Sigmoid colon (tissue), 7 donors: Measurements from ENCODE around the gene MTMR3. TPM values are rescaled to one million over a fixed set of nuclear protein-coding genes. Genes with fewer than 3 reads are reported as not detected.

Source experiments
- DNase-seq: peaks from one replicate; pipeline ENCODE4 v3.0.0-alpha.2; 2019
- H3K27ac ChIP-seq, 4 donors: fragments of 200-600 bp; sonication (generic); one replicate each; pipeline ENCODE4 v1.5.1; 2016 to 2019; ENCODE audit warnings: mild to moderate bottlenecking in 1 of 4
- H3K27me3 ChIP-seq, 3 donors: fragments of 200-600 bp; sonication (generic); one replicate each; pipeline ENCODE4 v1.5.1; 2019; ENCODE audit warnings: mild to moderate bottlenecking in 1 of 3
- H3K36me3 ChIP-seq, 4 donors: fragments of 200-600 bp; sonication (generic); one replicate each; pipeline ENCODE4 v1.5.1; 2016 to 2019
- H3K4me1 ChIP-seq, 4 donors: fragments of 200-600 bp; sonication (generic); one replicate each; pipeline ENCODE4 v1.5.1; 2017 to 2019
- H3K4me3 ChIP-seq, 4 donors: fragments of 200-600 bp; sonication (generic); one replicate each; pipeline ENCODE4 v1.5.1; 2017 to 2019; ENCODE audit warnings: mild to moderate bottlenecking in 2 of 4, moderate library complexity in 1 of 4
- H3K9me3 ChIP-seq, 4 donors: fragments of 200-600 bp in 3 of 4; sonication (generic) in 3 of 4; one replicate each; pipeline versions ENCODE4 v1.5.1 to v1.6.1; 2013 to 2019
- EP300 ChIP-seq, 4 donors: sonication (generic); formaldehyde crosslinking; IDR thresholded peaks; one replicate each; pipeline ENCODE4 v1.6.1; 2017; ENCODE audit warnings: antibody characterized with exemption in 4 of 4
- POLR2A ChIP-seq, 2 donors: fragments of 450-650 bp; IDR thresholded peaks; one replicate each; pipeline ENCODE4 v1.6.1; 2016; ENCODE audit warnings: antibody characterized with exemption in 2 of 2, mild to moderate bottlenecking in 2 of 2, moderate library complexity in 2 of 2
- POLR2AphosphoS5 ChIP-seq, 4 donors: sonication (generic); formaldehyde crosslinking; IDR thresholded peaks; one replicate each; pipeline ENCODE4 v1.6.1; 2017; ENCODE audit warnings: antibody characterized with exemption in 4 of 4
- WGBS, 2 donors: extraction: QIAGEN DNeasy Blood & Tissue Kit; methylation state at CpG; one replicate each; pipeline ENCODE4 v1.1.7; 2013; 5-methylcytosine and 5-hydroxymethylcytosine counted together
- intact Hi-C: fragments of 100-400 bp; cut with DNase I; formaldehyde crosslinking; loops from one replicate; pipeline ENCODE4 v1.15.1; 2023
- polyA plus RNA-seq, 3 donors: library from polyadenylated mRNA; stranded (reverse); fragments of 200-250 nt; gene quantifications; one replicate each; pipeline ENCODE4 v1.2.3, GENCODE V29; 2013
- total RNA-seq, 4 donors: library from RNA; depleted of rRNA; stranded (reverse); fragments of >200 nt; gene quantifications; one replicate each; pipeline ENCODE4 v1.1.0, GENCODE V29; 2016
- TF ChIP-seq, protein P1 (sequence below), 4 experiments: fragments of 450-650 bp in 3 of 4; fragments of 200-600 bp in 1 of 4; IDR thresholded peaks; one replicate each; pipeline ENCODE4 v1.5.1; 2016 to 2019; ENCODE audit warnings: antibody characterized with exemption in 4 of 4, mild to moderate bottlenecking in 3 of 4, moderate library complexity in 2 of 4
- donor health status: healthy with polysubstance abuse.
- donor health status: Bipolar disorder and iron deficiency.
- donor health status: healthy.

Gene MTMR3
- total and polyA plus RNA-seq, 7 donors = 6.6 to 52.3 (median 40.7) TPM

DNA sequence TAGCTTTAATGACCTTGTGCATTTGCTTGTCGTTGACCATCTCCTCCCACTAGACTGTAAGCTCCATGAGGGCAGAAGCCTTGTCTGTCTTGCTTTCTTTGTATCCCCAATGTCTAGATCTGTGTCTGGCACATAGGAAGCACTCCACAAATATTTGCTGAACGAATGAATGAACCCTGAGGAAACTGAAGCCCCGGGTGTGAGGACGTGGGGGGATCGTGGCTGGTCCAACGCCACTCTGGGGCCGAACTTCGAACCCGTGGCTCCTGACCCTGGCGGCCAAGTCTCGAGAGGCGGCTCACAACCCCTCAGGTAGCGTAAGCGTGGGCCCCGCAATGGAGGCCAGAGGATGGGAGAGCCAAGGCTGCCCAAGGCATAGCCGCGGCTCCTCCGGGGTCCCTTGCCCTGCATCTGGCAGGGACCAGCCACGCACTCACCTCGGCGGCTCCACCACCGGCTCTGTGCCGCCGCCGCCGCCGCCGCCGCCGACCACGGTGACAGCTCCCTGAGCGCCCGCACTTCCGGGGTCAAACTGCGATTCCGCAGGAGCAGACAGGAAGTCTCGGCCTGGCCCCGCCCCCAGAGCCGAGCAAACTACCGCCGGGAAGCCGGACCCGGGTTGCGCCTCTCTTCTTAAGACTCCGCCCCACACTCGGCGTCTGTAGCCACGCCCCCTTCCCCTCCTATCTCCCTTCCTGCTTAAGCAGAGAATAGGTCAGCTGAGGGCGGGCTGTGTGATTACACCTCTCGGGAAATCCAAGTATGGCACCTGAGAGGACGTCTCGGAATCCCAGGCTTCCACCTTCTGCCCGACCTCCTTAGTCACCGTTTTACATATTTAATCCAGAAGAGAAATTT, 45.0 kb upstream of the MTMR3 start, which contains the start of gene ASCC2:
ASCC2 (minus strand) TSS at position 534 of the 858 bp plus-strand sequence. CDS start 5,949 bp downstream, outside the sequence.
- DNase-seq = peak; percentile 99
- peaks cover 0 to 6% (median 0%) of the 10 kb centered on the region in 4 donors for H3K36me3 ChIP-seq
- peak in 1 of 4 donors; percentile 1 for TF ChIP-seq EP300 (IDR thresholded peaks at IDR 0.05)
- TF ChIP-seq POLR2A (IDR thresholded peaks at IDR 0.05) = peak; percentile 32 to 53
- peak; percentile 59 to 85 (median 83) for TF ChIP-seq POLR2AphosphoS5 (IDR thresholded peaks at IDR 0.05)
- TF ChIP-seq, protein P1, sequence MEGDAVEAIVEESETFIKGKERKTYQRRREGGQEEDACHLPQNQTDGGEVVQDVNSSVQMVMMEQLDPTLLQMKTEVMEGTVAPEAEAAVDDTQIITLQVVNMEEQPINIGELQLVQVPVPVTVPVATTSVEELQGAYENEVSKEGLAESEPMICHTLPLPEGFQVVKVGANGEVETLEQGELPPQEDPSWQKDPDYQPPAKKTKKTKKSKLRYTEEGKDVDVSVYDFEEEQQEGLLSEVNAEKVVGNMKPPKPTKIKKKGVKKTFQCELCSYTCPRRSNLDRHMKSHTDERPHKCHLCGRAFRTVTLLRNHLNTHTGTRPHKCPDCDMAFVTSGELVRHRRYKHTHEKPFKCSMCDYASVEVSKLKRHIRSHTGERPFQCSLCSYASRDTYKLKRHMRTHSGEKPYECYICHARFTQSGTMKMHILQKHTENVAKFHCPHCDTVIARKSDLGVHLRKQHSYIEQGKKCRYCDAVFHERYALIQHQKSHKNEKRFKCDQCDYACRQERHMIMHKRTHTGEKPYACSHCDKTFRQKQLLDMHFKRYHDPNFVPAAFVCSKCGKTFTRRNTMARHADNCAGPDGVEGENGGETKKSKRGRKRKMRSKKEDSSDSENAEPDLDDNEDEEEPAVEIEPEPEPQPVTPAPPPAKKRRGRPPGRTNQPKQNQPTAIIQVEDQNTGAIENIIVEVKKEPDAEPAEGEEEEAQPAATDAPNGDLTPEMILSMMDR (IDR thresholded peaks at IDR 0.05) = peak in 1 of 4 experiments; percentile 31
- H3K27ac ChIP-seq = peak within 1 kb of the TSS; percentile 75 to 86 (median 79)
- no peaks in the 10 kb centered on the region for H3K9me3 ChIP-seq
- WGBS, 2 donors = 0 to 1% methylated on average over 54 of the region's 54 CpGs
- intact Hi-C loops = loop anchor here (2.0 kb wide), 3 partner anchors 45 to 169 kb away; partner anchors contain the start of genes MTMR3, UQCR10 and ZMAT5
- peak within 1 kb of the TSS; percentile 76 to 98 (median 95) for H3K4me3 ChIP-seq
- H3K4me1 ChIP-seq = peaks cover 0 to 32% (median 21%) of the 10 kb centered on the region in 4 donors
- H3K27me3 ChIP-seq = no peaks in the 10 kb centered on the region

- peak overlapping the region; percentile 76 to 98 (median 95) for H3K4me3 ChIP-seq
- H3K9me3 ChIP-seq = no peaks in the 10 kb centered on the region
- H3K27me3 ChIP-seq = no peaks in the 10 kb centered on the region
- H3K27ac ChIP-seq = peak overlapping the region; percentile 75 to 86 (median 79)
- H3K36me3 ChIP-seq = peaks cover 0 to 6% (median 0%) of the 10 kb centered on the region in 4 donors
- intact Hi-C loops = loop anchor here (2.0 kb wide), 3 partner anchors 44 to 168 kb away; partner anchors contain the start of genes MTMR3, UQCR10 and ZMAT5
- H3K4me1 ChIP-seq = peaks cover 0 to 29% (median 18%) of the 10 kb centered on the region in 4 donors
- no peak for TF ChIP-seq POLR2A (IDR thresholded peaks at IDR 0.05)
- no peak for TF ChIP-seq EP300 (IDR thresholded peaks at IDR 0.05)
- TF ChIP-seq, protein P1 (IDR thresholded peaks at IDR 0.05) = no peak
- no peak for TF ChIP-seq POLR2AphosphoS5 (IDR thresholded peaks at IDR 0.05)
- WGBS, 2 donors = 24% methylated on average over 5 of the region's 5 CpGs
- DNase-seq = no peak
These were observed 44.4 kb upstream of the MTMR3 start for GRCh38 chr22:29838599-29838956.

- Histone ChIP-seq H3K27me3 (no peaks in the 10 kb centered on the region), H3K9me3 (no peaks in the 10 kb centered on the region), H3K36me3 (peaks cover 0 to 5% (median 0%) of the 10 kb centered on the region in 4 donors), H3K4me1 (peaks cover 0 to 24% (median 17%) of the 10 kb centered on the region in 4 donors), H3K27ac (peak overlapping the region; percentile 75 to 86 (median 79)), H3K4me3 (no peak overlapping the region)
- intact Hi-C loops = loop anchor here (2.0 kb wide), 3 partner anchors 44 to 168 kb away; partner anchors contain the start of genes MTMR3, UQCR10 and ZMAT5
- no peak for DNase-seq
- 44 to 86% methylated on average over 1 of the region's 1 CpG for WGBS, 2 donors
- TF ChIP-seq, protein P1 (IDR thresholded peaks at IDR 0.05) = no peak
- TF ChIP-seq POLR2AphosphoS5 (IDR thresholded peaks at IDR 0.05) = no peak
- no peak for TF ChIP-seq EP300 (IDR thresholded peaks at IDR 0.05)
- TF ChIP-seq POLR2A (IDR thresholded peaks at IDR 0.05) = no peak
These were observed 43.9 kb upstream of the MTMR3 start for GRCh38 chr22:29839039-29839438.

- TF ChIP-seq POLR2A (IDR thresholded peaks at IDR 0.05) = no peak
- TF ChIP-seq, protein P1 (IDR thresholded peaks at IDR 0.05) = no peak
- TF ChIP-seq EP300 (IDR thresholded peaks at IDR 0.05) = no peak
- no peak for TF ChIP-seq POLR2AphosphoS5 (IDR thresholded peaks at IDR 0.05)
- no peak for DNase-seq
- intact Hi-C loops = no loop called here
- H3K4me1 ChIP-seq = peaks cover 0 to 22% (median 16%) of the 10 kb centered on the region in 4 donors
- no peak overlapping the region for H3K4me3 ChIP-seq
- H3K27ac ChIP-seq = no peak overlapping the region
- no peaks in the 10 kb centered on the region for H3K27me3 ChIP-seq
- no peaks in the 10 kb centered on the region for H3K36me3 ChIP-seq
- no peaks in the 10 kb centered on the region for H3K9me3 ChIP-seq
These were observed 42.5 kb upstream of the MTMR3 start for GRCh38 chr22:29840498-29840897.
